GM19099 (cell line): Measurements from ENCODE around the gene BANK1.

Source experiments
- POLR2A ChIP-seq: IDR thresholded peaks from 3 replicates; pipeline ENCODE4 v1.6.1; 2011; ENCODE audit warnings: low read depth; ENCODE audit not compliant: insufficient read length; ENCODE audit errors: extremely low read depth

The BANK1 gene

GRCh38 chr4:101853028-101853427 is 62.5 kb downstream of the BANK1 start:
- no peak for TF ChIP-seq POLR2A

DNA sequence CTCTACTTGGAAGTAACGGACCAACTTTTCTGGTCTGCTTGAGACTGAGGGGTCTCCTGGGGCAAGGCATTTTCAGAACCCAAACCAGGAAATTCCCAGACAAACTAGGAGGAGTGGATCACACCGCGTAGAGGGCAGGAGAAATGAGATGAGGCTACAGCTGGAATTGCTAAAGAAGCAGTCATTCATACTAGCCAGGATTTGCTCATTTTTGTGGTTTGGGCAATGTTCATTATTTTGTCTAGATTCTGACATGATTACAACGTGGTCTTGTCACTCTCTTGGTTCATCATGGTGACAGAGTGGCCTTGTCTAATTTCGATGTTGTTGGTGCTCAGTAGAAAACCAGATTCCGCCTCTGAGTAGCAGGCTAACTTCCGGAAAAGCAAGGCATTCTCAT is 63.2 kb downstream of the BANK1 start:
- no peak for TF ChIP-seq POLR2A

GRCh38 chr4:101855239-101855638 is 64.7 kb downstream of the BANK1 start:
- no peak for TF ChIP-seq POLR2A

DNA sequence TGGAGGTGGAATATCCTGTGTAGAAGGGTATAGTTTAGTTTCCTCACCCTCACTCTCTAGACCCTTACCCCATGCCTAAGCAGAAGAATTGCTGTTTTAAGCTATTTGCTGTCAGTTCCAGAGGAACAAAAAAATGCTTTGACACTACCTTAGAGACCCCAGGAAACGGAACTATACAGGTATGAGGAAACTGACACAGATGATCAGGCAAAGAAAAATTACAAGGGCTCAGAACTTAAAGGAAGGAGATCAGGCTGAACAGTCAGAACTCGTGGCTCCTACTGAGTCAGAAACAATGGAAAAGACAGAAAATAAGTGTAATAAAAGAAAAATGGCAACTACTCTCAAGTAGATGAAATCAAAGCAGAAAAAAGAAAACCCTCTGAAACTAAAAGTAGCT is 65.6 kb downstream of the BANK1 start:
- no peak for TF ChIP-seq POLR2A

GRCh38 chr4:101857176-101857575 is 66.6 kb downstream of the BANK1 start:
- TF ChIP-seq POLR2A = no peak

- no peak for TF ChIP-seq POLR2A
Measured at GRCh38 chr4:101858641-101859040, 68.1 kb downstream of the BANK1 start.

DNA sequence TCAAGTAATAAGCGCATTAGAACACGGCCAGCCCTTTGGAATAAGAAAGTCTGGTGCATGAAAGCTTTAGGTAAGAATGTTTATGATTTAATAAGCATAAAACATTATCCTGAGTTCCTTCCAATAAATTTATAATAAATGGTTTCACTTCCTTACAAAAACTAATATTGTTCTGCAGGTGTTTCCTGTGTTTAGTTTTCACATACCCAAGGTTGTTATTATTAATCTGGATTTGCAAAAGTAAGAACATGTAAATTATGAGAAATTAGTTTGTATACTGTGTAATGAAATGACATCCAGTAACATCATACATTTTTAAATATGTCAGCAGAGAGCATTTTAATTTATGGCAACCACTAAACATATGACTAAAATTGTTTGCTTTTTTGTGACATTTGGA is 72.1 kb downstream of the BANK1 start:
- TF ChIP-seq POLR2A = no peak

- TF ChIP-seq POLR2A = no peak
Measured at GRCh38 chr4:101864660-101865059, 74.1 kb downstream of the BANK1 start.

- TF ChIP-seq POLR2A = no peak
Measured at GRCh38 chr4:101865501-101866062, 75.1 kb downstream of the BANK1 start.

DNA sequence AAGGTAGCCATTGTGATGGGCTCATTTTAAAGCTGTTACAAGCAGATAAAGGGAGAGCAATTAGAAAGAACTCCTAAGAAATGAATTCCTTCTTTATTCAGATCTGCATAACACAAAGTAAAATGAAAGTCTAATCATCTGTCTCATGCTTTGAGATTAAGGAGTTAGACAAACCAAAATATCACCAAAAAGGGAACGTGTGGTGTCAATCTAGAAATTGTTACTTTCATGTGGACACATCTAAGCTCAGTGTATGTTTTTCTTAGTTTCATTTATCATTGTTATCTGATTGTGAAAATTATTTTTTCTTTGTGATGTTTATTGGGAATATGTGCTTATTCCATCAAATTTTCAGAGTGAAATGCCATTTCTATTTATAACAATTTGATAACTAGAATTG is 80.3 kb downstream of the BANK1 start:
- TF ChIP-seq POLR2A = no peak

- TF ChIP-seq POLR2A = no peak
Measured at GRCh38 chr4:101871962-101872676, 81.6 kb downstream of the BANK1 start.

DNA sequence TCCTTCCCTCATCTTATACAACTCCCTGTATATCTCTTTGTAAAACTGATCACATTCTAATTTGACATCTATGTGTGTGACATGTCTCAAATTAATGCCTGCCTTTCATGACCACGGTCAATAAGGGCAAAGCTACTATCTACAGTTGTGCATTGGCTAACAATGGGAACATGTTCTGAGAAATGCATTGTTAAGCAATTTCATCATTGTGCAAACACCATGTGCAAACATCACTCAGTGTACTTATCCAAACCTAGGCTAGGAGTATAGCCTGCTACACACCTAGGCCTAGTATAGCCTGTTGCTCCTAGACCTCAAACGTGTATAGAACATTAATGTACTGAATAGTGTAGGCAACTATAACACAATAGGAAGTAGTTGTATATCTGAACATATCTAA is 95.0 kb downstream of the BANK1 start:
- TF ChIP-seq POLR2A = no peak

DNA sequence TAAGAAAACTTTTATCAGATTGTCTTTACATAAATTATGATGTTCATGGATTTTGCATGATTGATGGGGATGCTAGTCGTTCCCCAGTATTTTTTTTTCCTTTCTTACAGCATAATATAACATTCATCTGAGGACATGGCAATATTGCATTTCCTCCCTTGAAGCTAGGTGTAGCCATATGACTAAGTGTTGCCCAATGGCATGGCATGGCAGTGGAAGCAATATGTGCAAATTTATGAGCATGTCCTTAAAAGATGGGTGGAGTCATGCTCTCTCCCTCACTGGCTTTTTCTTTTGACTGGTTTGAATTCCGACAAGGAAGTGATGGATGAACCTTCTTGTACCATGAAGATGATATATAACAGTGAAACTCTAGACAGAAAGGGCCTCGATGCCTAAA is 96.3 kb downstream of the BANK1 start:
- no peak for TF ChIP-seq POLR2A

DNA sequence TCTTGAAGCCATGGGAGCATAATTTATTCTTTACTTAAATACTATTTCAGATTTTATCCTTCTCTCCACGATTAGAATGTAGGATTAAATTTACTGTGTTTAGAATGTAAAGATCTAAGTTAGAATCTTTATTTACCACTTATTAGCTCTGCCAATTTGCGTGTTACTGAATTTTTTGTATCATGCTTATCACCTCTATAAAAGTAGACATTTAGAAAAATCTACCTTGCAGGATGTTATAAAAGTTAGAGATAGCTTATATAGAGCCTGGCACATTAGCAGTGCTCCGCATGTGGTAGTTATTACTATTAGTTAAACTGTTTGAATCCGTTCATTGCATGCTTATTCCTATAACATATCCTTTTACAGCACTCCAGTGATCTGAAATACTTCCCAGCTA is 97.9 kb downstream of the BANK1 start:
- no peak for TF ChIP-seq POLR2A

DNA sequence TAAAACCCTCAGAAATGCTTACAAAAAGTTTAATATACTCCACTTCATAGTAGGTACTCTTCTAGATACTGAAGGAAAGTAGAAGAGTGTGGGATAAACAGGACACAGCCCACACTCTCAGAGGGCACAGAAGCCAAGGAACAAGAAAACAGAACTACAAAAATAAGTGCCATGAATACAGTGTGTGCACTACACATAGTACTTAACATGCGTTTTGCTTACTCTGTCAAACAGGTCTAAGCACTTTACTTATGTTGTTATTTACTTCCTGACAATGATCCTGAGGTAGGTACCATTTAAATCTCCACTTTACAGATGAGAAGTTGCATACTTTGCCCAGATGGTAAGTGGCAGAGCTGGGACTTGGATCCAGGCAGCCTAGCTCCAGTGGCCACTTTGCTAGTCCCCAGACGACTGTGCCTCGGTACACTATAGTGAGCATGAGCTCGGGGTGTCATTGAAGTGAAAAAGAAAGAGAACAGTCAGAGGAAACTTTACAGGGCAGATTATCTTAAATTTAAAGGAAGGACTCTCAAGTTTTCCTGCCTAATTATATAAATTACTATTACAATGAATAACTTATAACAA is 120.3 kb downstream of the BANK1 start:
- no peak for TF ChIP-seq POLR2A

DNA sequence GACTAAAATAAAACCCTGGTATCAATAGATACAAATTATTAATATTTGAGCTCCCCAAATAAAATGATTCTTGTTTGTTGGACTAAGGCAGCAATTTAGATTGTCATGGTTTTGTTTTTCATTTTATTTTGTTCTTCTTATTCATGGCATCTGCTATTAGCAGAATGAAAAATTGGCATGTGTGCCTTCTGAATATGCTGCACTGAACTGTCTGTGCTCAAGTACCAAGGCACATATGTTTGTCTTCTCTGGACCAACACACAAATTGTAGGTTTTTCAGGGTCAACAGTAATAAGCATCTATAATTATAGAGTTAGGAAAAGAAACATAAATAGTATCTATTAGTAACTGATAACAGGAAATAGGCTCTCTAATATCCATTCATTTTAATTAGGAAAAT is 121.1 kb downstream of the BANK1 start:
- TF ChIP-seq POLR2A = no peak
